HG03139 (cell line): ENCODE data around the gene PLCG2.
A peak's percentile ranks its signal among the peaks of the same experiment; 100 is the strongest.
"Not testable (repeated sequence)": the region's sequence is repeated elsewhere in the genome, so short reads cannot be mapped to it uniquely, and the experiment has no call there.

Source experiments
- ATAC-seq: cut with Tn5 transposase; IDR thresholded peaks from one replicate; pipeline ENCODE4 v1.9.1; 2021; ENCODE audit not compliant: unreplicated experiment

PLCG2 gene

DNA sequence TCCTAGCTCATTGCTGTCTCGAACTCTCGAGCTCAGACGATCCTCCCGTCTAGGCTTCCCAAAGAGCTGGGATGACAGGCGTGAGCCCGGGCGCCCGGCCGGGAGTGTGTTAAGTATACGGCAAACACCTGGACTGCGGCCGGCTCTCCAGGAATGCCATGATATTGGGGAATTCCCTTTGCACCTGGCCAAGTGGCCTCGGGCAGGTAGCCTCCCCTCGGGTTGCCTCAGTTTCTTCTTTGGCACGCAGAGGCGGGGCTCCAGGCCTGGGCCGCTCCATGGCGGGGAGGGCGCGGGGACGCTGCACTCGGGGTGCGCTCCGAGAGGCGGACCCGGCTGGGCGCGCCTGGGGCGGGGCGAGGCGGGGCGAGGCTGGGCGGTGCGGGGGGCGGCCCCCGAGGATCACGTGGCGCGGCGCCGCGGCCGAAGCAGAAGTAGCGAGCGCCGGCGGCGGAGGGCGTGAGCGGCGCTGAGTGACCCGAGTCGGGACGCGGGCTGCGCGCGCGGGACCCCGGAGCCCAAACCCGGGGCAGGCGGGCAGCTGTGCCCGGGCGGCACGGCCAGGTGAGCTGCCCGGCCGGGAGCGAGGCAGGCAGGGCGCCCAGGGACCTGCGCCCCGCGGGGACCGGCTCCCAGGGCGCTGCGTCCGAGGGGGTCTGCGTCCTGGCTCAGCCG, at the start of gene PLCG2:
PLCG2 (plus strand) TSS at position 431 of the 675 bp plus-strand sequence. CDS start 6,699 bp downstream, outside the sequence.
- peak; percentile 90 for ATAC-seq

- no peak for ATAC-seq
Measured at GRCh38 chr16:81729451-81729850, 49.6 kb upstream of the PLCG2 start.

DNA sequence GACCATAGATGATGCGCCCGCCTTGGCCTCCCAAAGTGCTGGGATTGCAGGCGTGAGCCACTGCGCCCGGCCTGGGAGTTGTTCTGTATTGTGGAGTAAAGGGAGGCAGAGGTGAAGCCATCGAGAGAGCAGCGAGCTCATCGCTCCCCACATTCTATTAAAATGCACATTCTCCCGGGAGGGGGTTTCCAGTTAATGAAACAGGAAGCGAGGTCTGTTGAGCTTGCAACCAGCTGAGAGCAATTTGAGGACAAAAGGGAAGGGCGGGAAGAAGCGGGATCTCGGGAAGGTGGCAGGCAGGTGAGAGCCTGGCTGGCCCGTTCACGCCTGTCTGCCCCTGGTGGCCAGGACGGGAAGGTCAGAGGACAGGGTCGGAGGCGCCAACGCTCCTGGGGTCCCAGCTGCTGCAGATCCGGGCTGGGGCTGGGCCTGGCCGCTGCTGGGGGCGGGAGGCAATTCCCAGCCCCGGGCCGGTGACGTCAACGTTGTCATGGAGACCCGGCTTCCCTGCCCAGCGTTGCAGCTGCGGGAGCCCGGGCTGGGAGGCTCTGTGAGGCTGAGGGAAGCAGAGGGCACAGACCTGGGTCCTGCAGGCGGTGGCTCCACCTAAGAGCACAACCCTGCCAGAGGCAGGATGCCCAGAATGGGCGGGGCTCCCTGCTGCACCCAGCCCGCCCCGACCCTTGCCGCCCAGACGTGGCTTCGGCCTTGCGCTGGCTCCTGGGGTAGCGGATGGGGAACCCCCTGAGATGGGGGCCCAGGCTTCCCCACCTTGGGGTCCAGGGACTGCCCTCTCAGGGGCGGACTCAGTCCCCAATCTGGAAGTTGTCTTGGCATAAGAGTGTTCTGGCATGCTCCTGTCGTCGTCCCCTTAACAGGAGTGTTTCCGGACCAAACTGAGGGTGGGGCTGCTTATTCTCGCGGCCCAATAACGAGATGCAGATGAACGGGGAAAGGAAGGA, 48.7 kb upstream of the PLCG2 start:
- ATAC-seq = peak; percentile 73

- no peak for ATAC-seq
Measured at GRCh38 chr16:81731649-81732048, 47.4 kb upstream of the PLCG2 start.

GRCh38 chr16:81732699-81733098, 46.4 kb upstream of the PLCG2 start:
- no peak for ATAC-seq

DNA sequence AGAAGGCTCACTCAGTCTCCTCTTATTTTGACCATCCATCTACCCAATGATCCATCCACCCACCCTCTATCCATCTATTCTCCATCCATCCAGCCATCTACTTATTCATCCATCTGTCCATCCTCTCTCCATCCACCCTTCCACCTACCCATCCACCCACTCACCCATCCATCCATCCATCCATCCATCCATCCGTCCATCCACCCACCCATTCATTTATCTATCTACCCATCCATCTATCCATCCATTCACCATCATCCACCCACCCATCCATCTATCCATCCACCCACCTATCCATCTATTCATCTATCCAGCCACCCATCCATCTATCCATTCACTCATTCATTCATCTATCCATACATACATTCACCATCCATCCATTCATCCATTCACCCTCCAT, 45.8 kb upstream of the PLCG2 start:
- ATAC-seq = no peak

DNA sequence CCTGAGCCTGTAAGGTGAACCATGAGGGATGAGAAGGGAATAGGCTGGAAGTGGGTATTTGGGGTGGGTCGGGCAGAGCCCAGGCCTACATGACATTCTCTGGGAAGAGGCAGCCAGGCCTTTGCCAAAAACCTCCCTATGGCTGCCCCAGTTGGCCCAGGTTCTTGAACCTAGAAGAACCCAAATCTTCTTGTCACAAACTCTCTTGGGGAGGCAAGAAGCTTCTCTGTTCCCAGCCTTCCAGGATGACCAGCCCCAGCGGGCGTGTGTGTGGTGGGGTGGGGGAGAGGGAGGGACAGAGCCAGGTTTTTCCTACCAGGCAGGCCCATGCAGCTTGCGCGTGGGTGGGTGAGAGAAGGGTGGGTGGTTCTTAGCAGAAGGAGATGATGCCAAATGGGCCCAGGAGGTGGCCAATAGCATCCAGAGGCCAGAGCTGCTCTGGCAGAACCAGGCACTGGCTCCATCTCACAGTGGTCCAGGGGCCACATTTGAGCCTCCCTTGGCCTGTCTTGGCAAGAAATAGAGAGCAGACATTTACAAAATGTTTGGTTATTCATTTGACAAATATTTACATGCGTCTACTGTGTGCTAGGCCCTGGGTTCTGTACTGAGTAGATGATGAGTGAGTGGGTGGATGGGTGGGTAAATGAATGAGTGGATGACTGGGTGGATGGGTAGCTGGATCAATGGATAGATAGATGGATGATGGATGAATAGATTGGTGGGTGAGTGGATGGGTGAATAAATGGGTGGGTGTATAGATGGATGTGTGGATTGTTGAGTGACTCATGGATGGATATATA, 44.3 kb upstream of the PLCG2 start:
- no peak for ATAC-seq

- ATAC-seq = peak; percentile 66
Measured at GRCh38 chr16:81737885-81738536, 41.1 kb upstream of the PLCG2 start.

- ATAC-seq = no peak
Measured at GRCh38 chr16:81738783-81739496, 40.2 kb upstream of the PLCG2 start.

DNA sequence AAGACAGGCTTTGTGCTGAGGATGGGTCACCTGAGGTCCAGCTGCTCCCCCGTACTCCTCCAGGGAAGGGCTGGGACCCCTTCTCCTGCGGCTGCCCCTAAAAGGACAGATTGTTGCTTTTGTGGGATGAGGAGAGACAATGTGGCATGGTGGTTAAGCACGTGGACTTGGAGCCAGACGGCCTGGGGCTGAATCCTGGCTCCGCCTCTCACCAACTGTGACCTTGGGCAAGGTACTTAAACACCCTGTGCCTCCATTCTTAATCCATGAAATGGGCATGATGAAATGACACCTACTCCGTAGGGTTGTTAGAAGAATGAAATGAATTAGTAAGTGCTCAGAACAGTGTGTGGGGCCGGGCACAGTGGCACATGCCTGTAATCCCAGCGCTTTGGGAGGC, 39.6 kb upstream of the PLCG2 start:
- no peak for ATAC-seq

GRCh38 chr16:81740169-81740568, 38.9 kb upstream of the PLCG2 start:
- peak; percentile 44 for ATAC-seq

- not testable (repeated sequence) for ATAC-seq
Measured at GRCh38 chr16:81741430-81741770, 37.7 kb upstream of the PLCG2 start.

GRCh38 chr16:81744385-81744784, 34.7 kb upstream of the PLCG2 start:
- ATAC-seq = no peak

- ATAC-seq = no peak
Measured at GRCh38 chr16:81744911-81745310, 34.2 kb upstream of the PLCG2 start.

DNA sequence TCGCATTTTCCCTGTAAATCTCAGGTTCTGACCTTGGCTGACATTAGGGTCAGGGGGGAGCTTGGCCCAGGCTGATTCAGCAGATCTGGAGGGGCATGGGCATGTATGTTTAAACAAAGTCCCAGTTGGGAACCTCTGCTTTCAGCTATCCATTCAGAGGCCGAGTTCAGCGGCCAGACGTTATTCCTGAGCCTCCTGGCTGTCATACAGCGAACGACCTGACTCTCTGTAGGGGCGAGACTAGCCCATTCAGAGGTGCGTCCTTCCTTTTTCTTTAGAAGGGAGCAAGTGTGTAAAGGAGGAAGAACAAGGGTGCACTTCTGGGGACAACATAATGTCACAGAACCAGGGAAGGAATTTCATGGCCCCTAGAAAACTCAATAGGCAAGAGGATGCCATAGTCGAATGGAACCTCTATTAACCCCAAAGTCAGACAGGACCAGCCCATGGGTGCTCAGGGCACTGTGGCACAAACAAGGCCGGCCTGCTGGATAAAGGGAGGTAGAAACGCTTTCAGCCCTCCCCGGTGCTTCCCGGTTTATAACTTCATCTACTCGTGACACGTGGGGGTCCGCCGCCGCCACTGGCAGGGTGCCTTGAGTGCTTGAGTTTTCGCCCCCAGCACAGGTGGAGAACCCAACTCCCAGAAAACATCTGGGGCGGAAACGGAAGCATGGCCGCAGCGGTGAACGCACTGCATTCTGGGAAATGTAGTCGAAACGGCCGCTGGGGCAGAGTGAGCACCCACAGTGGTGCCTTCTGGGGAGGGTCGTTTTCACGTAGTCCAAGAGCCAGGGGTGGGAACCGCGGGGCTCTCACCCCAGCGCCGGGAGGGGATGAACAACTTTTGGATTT, 33.2 kb upstream of the PLCG2 start:
- ATAC-seq = peak; percentile 75

- ATAC-seq = no peak
Measured at GRCh38 chr16:81746566-81746965, 32.5 kb upstream of the PLCG2 start.

- no peak for ATAC-seq
Measured at GRCh38 chr16:81748476-81749198, 30.5 kb upstream of the PLCG2 start.

GRCh38 chr16:81752225-81752875, 26.7 kb upstream of the PLCG2 start:
- ATAC-seq = peak; percentile 93
